Stimulated activated CD4-positive, alpha-beta T cell treated with anti-CD3 and anti-CD28 coated beads, Interleukin-2, amount 100 ng/mL, for 4 hours (primary cell): ENCODE data around the gene ALDH3B1.

Experiments used
- DNase-seq: peaks from one replicate; pipeline ENCODE4 v3.0.0-alpha.2; 2020; ENCODE audit warnings: low read depth

ALDH3B1 gene

GRCh38 chr11:68013611-68014156 lies 3.6 kb downstream of the ALDH3B1 start:
- no peak for DNase-seq

DNA sequence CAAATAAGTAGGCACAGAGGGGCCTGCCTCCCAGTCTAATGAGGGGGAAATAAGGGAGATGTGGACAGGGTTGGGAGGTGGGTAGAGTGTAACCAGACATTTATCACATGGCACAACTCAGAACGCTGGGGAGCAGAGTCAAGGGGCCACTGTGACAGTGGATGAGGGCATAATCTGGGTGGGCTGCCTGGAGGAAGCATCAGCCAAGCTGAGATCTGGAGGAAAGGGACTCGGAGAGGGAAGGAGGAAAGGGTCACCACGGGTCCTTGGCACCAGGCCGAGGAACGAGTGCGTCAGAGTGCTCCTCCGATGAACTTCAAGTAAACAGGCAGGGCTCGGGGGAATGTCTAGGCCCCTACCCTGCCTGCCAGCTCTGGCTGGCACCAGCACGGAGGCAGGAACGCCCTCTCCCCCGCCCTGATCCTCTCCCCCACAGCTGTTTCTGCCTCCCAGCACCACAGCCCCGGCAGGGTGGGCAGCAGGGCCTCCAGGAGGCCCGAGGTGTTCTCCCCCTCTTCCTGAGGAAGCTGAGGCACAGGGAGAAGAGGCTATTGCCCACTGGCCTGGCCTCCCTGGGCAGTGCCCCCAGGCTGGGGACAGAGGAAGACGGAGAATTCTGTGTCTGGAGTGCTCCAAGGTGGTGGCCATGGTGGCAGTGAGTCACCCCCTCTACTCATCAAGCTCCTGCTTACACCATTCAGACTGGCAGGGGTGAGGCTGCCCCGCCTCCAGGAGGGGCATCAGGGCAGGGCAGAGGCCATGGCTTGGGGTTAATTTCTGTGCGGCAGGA lies 4.2 kb downstream of the ALDH3B1 start:
- no peak for DNase-seq

DNA sequence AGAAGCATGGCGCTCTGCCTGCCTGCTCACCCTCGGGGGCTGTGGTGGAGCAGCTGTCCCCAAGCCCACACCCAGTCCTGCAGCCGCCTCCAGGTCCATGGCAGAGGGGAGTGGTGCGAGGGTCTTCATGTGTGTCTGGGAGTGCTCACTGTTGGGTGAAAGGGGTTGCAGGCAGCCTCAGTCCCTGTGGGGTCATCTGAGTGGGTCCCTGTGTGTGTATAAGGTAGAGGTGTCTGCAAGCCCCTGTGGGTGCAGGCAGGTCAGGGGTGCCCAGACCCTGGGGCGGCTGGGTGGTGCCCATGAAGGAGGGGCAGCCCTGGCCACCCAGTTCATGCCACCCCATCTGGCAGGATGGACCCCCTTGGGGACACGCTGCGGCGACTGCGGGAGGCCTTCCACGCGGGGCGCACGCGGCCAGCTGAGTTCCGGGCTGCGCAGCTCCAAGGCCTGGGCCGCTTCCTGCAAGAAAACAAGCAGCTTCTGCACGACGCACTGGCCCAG lies 4.9 kb downstream of the ALDH3B1 start:
- DNase-seq = no peak

- no peak for DNase-seq
Measured at GRCh38 chr11:68015467-68015866, 5.3 kb downstream of the ALDH3B1 start.

- DNase-seq = no peak
Measured at GRCh38 chr11:68016161-68016903, 6.2 kb downstream of the ALDH3B1 start.

DNA sequence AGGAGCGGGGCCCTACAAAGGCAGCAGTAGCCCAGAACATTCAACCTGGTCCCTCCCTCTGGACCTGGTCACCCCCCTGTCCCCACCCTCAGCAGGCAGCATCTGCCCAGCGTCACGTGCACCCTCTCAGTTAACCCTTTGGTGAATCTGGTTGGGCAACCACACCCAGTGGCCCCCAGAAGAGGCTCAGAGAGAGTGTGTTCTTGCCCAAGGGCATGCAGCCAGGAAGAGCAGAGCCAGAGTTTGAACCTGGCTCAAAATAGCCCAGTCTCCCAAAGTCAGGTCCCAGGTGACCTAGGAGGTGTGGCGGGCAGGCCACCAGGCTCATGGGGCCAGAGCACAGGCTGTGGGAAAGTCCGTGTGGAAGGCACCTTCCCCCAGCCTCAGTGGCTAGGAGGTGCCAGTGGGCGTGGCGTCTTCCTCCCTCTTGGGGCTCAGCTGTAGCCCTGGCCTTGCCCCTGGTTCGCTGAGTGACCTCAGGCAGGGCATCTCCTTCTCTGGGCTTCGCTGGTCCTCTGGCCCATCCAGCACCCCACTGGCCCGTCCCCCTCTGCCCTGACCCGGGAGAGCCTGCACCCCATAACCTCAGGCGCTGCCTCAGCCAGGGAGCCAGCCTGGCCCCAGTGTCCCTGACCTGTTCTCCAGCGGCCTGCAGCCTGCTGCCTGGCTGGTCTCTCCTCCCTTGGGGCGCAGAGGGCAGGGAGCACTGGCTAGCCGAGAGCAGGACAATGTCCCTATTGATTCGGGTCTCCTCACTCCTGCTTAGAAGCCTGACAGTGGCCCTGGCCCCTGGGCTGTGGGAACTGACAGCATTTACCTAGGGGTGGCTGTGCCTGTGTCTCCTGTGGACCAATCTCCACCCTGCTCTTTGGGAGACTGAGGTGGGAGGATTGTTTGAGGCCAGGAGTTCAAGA lies 7.0 kb downstream of the ALDH3B1 start:
- no peak for DNase-seq

DNA sequence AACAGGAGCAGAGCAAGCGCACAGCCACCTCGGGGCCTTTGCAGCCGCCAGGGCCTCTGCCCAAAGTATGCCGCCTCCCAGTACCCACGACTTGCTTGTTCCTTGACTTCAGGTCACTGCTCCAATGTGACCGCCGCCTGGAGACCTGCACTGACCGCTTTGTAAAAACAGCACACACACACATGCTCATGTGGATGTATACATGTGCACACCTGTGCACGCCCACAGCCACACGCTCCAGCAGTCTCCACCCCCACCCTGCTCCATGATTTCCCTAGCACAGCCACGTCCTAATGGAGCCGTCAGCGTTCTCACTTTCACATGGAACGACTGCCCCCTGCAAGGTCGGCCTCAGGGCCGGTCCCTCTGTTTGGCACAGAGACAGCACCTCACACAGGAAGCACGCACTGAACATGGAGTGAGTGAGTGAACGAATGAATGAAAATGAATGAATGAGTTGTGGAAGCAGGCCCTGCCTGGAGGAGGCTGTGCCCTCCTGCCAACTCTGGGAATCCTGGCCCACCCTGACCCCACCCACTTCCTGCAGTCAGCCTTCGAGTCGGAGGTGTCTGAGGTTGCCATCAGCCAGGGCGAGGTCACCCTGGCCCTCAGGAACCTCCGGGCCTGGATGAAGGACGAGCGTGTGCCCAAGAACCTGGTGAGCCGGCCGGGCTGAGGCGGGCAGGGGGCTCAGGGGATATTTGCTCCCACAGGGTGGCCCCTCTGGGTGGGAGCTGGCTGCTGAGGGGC lies 8.0 kb downstream of the ALDH3B1 start:
- DNase-seq = no peak

GRCh38 chr11:68018730-68019190 lies 8.6 kb downstream of the ALDH3B1 start:
- DNase-seq = no peak

- DNase-seq = no peak
Measured at GRCh38 chr11:68019486-68019885, 9.4 kb downstream of the ALDH3B1 start.

DNA sequence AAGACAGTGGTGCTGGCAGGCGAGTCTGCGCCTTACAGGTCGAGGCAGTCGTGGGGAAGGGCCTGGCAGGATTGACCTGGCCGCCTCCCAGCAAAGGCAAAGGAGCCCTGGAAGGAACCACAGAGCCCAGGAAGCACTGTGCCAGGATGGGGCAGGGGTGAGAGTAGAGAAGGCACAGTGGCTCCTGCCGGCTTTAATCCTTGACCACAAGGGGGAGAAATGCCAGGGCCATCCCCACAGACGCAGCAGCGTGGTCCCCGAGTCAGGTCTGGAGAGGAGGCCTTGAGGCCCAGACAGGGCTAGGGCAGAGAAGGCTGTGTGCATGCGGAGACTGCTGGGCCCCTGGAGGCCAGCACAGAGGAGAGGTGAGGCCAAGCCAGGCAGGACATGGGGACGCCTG lies 10.4 kb downstream of the ALDH3B1 start:
- no peak for DNase-seq

GRCh38 chr11:68021167-68021787 lies 11.2 kb downstream of the ALDH3B1 start:
- DNase-seq = no peak

DNA sequence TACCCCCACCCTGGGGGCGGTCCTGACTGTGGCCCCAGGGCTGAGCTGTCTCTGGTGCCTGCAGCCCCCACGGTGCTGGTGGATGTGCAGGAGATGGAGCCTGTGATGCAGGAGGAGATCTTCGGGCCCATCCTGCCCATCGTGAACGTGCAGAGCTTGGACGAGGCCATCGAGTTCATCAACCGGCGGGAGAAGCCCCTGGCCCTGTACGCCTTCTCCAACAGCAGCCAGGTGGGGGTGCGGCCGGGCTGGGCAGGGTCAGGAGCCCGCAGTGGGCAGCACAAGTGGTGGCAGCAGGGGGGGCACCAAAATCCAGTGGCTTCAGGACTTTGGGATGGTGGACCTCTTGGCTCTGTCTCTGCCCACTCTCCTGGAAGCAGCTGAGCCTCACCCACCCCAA lies 12.4 kb downstream of the ALDH3B1 start:
- DNase-seq = no peak

DNA sequence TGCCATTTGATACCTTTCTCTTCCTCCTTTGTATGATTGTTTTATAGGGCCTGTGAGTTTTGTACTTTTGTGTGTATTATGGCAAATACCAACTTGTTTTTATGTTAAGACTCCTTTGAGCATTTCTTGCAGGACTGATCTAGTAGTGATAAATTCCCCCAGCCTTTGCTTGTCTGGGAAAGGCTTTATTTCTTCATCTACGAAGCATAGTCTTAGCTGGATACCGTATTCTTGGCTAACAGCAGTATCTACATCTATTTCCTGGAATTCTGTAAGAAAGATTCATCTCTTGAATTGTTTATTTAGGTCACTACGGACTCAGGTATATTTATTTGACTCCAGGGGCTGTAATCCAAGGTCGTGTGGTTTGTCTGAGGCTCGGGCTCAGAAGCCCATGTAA lies 14.4 kb downstream of the ALDH3B1 start:
- no peak for DNase-seq

DNA sequence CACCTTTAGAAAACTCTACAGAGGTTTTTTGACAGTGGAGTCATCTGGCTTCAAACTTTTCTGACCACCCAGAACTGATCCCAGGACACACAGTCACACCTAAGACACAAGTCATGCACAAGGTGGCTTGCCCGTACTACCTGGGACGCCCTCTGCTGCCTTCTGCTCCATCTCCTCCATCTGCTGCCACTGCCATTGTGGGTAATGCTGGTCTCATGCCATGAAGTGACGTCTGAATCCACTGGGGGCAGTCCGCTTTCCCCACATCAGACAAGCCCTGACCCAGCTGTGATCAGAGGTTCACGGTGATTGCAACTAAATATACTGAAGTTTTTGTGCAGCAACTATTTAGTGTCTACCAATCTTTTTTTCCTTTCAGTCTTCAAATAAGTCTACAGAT lies 14.9 kb downstream of the ALDH3B1 start:
- no peak for DNase-seq

GRCh38 chr11:68026391-68027105 lies 16.4 kb downstream of the ALDH3B1 start:
- no peak for DNase-seq

GRCh38 chr11:68027667-68028066 lies 17.5 kb downstream of the ALDH3B1 start:
- DNase-seq = no peak

DNA sequence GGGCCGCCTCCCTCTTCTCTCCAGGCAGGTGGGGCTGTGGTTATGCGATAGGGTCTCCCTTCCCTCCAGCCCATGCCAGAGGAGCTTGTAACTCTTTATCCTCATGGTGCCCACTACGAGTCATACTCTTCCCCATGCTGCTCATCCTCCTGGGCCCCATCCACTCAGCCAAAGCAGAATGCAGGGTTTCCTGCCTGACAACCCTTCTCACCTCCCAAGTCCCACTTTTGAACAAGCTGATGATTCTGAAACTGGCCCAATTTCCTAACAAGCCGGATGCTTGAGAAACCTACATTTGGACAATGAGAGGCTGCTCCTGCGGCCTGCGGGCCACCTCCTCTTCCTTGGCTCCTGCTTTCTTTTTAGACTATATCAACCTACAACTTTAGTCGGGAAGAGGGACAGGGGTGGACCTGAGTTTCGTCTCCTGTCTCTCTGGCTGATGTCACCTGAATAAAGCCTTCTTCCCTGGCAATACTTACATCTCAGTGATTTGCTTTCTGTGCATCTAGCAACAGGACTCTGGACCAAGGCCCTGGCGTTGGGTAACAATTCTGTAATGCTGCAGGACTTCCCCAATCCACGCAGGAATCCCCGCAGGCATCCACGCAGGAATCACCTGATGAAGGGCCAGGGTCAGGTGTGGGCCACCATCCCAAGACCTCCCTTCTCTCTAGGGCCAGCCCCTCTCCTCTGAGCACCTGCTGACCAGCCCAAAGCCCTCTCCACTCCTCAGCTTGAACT lies 18.8 kb downstream of the ALDH3B1 start:
- DNase-seq = no peak

GRCh38 chr11:68030318-68031143 lies 20.4 kb downstream of the ALDH3B1 start, which contains the start of gene NDUFS8:
TSS of gene NDUFS8 (plus strand) at chr11:68030681. CDS start at chr11:68032152, 1,471 bp downstream.
- DNase-seq = peak; percentile 97
